Measurements from ENCODE around the gene DDX17. TPM values are rescaled to one million over a fixed set of nuclear protein-coding genes. Genes with fewer than 3 reads are reported as not detected.
A peak's percentile ranks its signal among the peaks of the same experiment; 100 is the strongest.

Gene DDX17
- 381 and 469 TPM in 2 replicates for total RNA-seq

- DNase-seq (ENCODE audit: low read depth): peak; percentile 92
Observed at GRCh38 chr22:38506118-38506962, at the start of gene DDX17. Gene DDX17, minus strand, starts transcription at chr22:38506311.

- DNase-seq (ENCODE audit: low read depth): peak; percentile 11
Observed at GRCh38 chr22:38554281-38554680, 48.2 kb upstream of the DDX17 start.

GRCh38 chr22:38549101-38549894, 43.2 kb upstream of the DDX17 start:
- peak; percentile 26 for DNase-seq (ENCODE audit: low read depth)

- DNase-seq (ENCODE audit: low read depth): peak; percentile 90
Observed at GRCh38 chr22:38540701-38541100, 34.6 kb upstream of the DDX17 start.

GRCh38 chr22:38531251-38531938, 25.3 kb upstream of the DDX17 start:
- DNase-seq (ENCODE audit: low read depth): no peak

- no peak for DNase-seq (ENCODE audit: low read depth)
Observed at GRCh38 chr22:38524429-38524828, 18.3 kb upstream of the DDX17 start.

- no peak for DNase-seq (ENCODE audit: low read depth)
Observed at GRCh38 chr22:38523479-38523878, 17.4 kb upstream of the DDX17 start.

- no peak for DNase-seq (ENCODE audit: low read depth)
Observed at GRCh38 chr22:38523029-38523428, 16.9 kb upstream of the DDX17 start.

- DNase-seq (ENCODE audit: low read depth): no peak
Observed at GRCh38 chr22:38519453-38520250, 13.5 kb upstream of the DDX17 start.

- DNase-seq (ENCODE audit: low read depth): no peak
Observed at GRCh38 chr22:38518620-38519019, 12.5 kb upstream of the DDX17 start.

GRCh38 chr22:38513063-38513462, 7.0 kb upstream of the DDX17 start:
- no peak for DNase-seq (ENCODE audit: low read depth)

GRCh38 chr22:38510416-38510970, 4.4 kb upstream of the DDX17 start:
- DNase-seq (ENCODE audit: low read depth): no peak

GRCh38 chr22:38505541-38506117, 482 bp downstream of the DDX17 start:
- DNase-seq (ENCODE audit: low read depth): no peak

- peak; percentile 21 for DNase-seq (ENCODE audit: low read depth)
Observed at GRCh38 chr22:38504731-38505540, 1.2 kb downstream of the DDX17 start.

GRCh38 chr22:38503021-38503420, 3.1 kb downstream of the DDX17 start:
- DNase-seq (ENCODE audit: low read depth): no peak

- DNase-seq (ENCODE audit: low read depth): no peak
Observed at GRCh38 chr22:38501797-38502672, 4.1 kb downstream of the DDX17 start.

- no peak for DNase-seq (ENCODE audit: low read depth)
Observed at GRCh38 chr22:38497869-38498268, 8.2 kb downstream of the DDX17 start.

GRCh38 chr22:38494939-38495338, 11.2 kb downstream of the DDX17 start:
- DNase-seq (ENCODE audit: low read depth): no peak

GRCh38 chr22:38494498-38494897, 11.6 kb downstream of the DDX17 start:
- DNase-seq (ENCODE audit: low read depth): no peak
